Breast epithelium (tissue), 4 donors: Measurements from ENCODE around the gene GPATCH1. TPM values are rescaled to one million over a fixed set of nuclear protein-coding genes. Genes with fewer than 3 reads are reported as not detected.

Experiments
- DNase-seq, 2 donors: peaks; one replicate each; pipeline ENCODE4 v3.0.0-alpha.2; 2019; ENCODE audit warnings: low spot score in 2 of 2
- H3K27ac ChIP-seq, 2 donors: fragments of 200-600 bp; sonication (generic) in 1 of 2; one replicate each; pipeline ENCODE4 v1.5.1; 2016 to 2019; ENCODE audit warnings: mild to moderate bottlenecking in 1 of 2
- H3K27me3 ChIP-seq, 2 donors: fragments of 200-600 bp; sonication (generic) in 1 of 2; one replicate each; pipeline versions ENCODE4 v1.5.1 to v1.6.0; 2017 to 2019; ENCODE audit warnings: control low read depth in 1 of 2, mild to moderate bottlenecking in 1 of 2
- H3K36me3 ChIP-seq: fragments of 200-600 bp; one replicate; pipeline ENCODE4 v1.5.1; 2019
- H3K4me1 ChIP-seq, 2 donors: fragments of 200-600 bp; sonication (generic); one replicate each; pipeline ENCODE4 v1.5.1; 2016 to 2019; ENCODE audit warnings: control low read depth in 1 of 2
- H3K4me3 ChIP-seq, 3 donors: fragments of 200-600 bp; sonication (generic); 1 replicate in 2 of 3; 2 replicates in 1 of 3; pipeline ENCODE4 v1.5.1; 2016 to 2019; ENCODE audit warnings: mild to moderate bottlenecking in 3 of 3, moderate library complexity in 2 of 3
- H3K9me3 ChIP-seq, 2 donors: fragments of 200-600 bp; sonication (generic) in 1 of 2; one replicate each; pipeline ENCODE4 v1.5.1; 2016 to 2019; ENCODE audit warnings: control low read depth in 1 of 2
- POLR2A ChIP-seq: fragments of 450-650 bp; IDR thresholded peaks from one replicate; pipeline ENCODE4 v1.6.1; 2016; ENCODE audit warnings: antibody characterized with exemption, mild to moderate bottlenecking, moderate library complexity
- POLR2AphosphoS5 ChIP-seq, 3 donors: sonication (generic); formaldehyde crosslinking; IDR thresholded peaks; one replicate each; pipeline ENCODE4 v1.6.1; 2017; ENCODE audit warnings: antibody characterized with exemption in 3 of 3
- intact Hi-C: fragments of 100-400 bp; cut with DNase I; formaldehyde crosslinking; loops from one replicate; pipeline ENCODE4 v1.15.1; 2023; ENCODE audit warnings: low total_unique reads
- total RNA-seq, 3 donors: library from RNA; depleted of rRNA; stranded (reverse); fragments of >200 nt; gene quantifications; one replicate each; pipeline ENCODE4 v1.1.0, GENCODE V29; 2016
- TF ChIP-seq, protein P1 (sequence below), 3 donors: fragments of 450-650 bp; IDR thresholded peaks; one replicate each; pipeline ENCODE4 v1.5.1; 2016 to 2017; ENCODE audit warnings: antibody characterized with exemption in 3 of 3, mild to moderate bottlenecking in 3 of 3, moderate library complexity in 3 of 3

The GPATCH1 gene
- total RNA-seq, 3 donors from 2014 or later = 9.4 to 14.2 (median 12.5) TPM

GRCh38 chr19:33129901-33130300 is 48.9 kb downstream of the GPATCH1 start:
- Histone ChIP-seq H3K9me3 (no peaks in the 10 kb centered on the region), H3K4me1 (no peaks in the 10 kb centered on the region), H3K36me3 (peaks cover 6% of the 10 kb centered on the region), H3K4me3 (no peak overlapping the region), H3K27ac (no peak overlapping the region), H3K27me3 (peaks cover 0 to 2% of the 10 kb centered on the region in 2 donors)
- intact Hi-C loops = no loop called here
- DNase-seq = no peak
- TF ChIP-seq POLR2AphosphoS5 (IDR thresholded peaks at IDR 0.05) (no peak), POLR2A (no peak)
- TF ChIP-seq, protein P1, sequence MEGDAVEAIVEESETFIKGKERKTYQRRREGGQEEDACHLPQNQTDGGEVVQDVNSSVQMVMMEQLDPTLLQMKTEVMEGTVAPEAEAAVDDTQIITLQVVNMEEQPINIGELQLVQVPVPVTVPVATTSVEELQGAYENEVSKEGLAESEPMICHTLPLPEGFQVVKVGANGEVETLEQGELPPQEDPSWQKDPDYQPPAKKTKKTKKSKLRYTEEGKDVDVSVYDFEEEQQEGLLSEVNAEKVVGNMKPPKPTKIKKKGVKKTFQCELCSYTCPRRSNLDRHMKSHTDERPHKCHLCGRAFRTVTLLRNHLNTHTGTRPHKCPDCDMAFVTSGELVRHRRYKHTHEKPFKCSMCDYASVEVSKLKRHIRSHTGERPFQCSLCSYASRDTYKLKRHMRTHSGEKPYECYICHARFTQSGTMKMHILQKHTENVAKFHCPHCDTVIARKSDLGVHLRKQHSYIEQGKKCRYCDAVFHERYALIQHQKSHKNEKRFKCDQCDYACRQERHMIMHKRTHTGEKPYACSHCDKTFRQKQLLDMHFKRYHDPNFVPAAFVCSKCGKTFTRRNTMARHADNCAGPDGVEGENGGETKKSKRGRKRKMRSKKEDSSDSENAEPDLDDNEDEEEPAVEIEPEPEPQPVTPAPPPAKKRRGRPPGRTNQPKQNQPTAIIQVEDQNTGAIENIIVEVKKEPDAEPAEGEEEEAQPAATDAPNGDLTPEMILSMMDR (IDR thresholded peaks at IDR 0.05) = no peak

DNA sequence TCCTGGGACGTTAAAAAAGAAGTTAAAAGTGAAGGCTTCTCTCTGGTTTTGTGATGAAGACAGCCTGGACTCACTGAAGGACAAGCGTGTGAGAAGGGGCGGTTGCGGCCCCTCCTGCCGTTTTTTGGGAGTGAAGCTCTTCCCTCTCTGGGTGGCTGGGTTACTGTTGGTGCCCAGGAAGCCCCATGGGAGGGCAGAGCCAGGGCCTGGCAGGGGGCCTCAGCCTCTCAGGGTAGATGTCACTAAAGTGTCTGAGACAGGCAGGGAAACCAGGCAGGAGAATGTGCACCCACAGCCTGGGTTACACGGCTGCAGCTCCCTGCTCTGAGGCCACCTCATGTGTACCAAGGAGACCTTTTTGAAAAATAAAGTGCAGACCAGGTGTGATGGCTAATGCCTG is 49.5 kb downstream of the GPATCH1 start:
- intact Hi-C loops = no loop called here
- peaks cover 4% of the 10 kb centered on the region for H3K36me3 ChIP-seq
- no peaks in the 10 kb centered on the region for H3K9me3 ChIP-seq
- H3K27ac ChIP-seq = no peak overlapping the region
- no peak overlapping the region for H3K4me3 ChIP-seq
- H3K4me1 ChIP-seq = no peaks in the 10 kb centered on the region
- no peak for TF ChIP-seq POLR2AphosphoS5 (IDR thresholded peaks at IDR 0.05)
- TF ChIP-seq, protein P1 (IDR thresholded peaks at IDR 0.05) = no peak
- TF ChIP-seq POLR2A = no peak
- no peak for DNase-seq
- peaks cover 0 to 7% of the 10 kb centered on the region in 2 donors for H3K27me3 ChIP-seq

DNA sequence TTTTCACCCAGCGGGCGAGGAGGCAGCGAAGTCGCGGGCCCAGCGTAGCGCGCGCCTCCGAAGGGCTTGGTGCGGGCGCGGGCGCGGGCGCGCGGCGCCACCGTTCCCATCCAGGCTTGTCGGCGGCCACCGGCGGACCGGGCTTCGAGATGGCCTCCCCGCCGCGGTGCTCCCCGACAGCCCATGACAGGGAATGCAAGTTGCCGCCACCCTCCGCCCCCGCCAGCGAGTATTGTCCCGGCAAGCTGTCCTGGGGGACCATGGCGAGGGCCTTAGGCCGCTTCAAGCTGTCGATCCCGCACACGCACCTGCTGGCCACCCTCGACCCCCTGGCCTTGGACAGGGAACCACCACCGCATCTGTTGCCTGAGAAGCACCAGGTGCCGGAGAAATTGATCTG is 51.0 kb downstream of the GPATCH1 start, which contains the start of gene WDR88:
Gene WDR88, plus strand, starts transcription at position 94 of the 400 bp plus-strand sequence. Its CDS starts 56 bp downstream, at position 150.
- no peak within 1 kb of the TSS for H3K4me3 ChIP-seq
- peaks cover 4% of the 10 kb centered on the region for H3K36me3 ChIP-seq
- intact Hi-C loops = no loop called here
- H3K27me3 ChIP-seq = peaks cover 0 to 8% of the 10 kb centered on the region in 2 donors
- H3K27ac ChIP-seq = no peak within 1 kb of the TSS
- H3K4me1 ChIP-seq = no peaks in the 10 kb centered on the region
- TF ChIP-seq, protein P1 (IDR thresholded peaks at IDR 0.05) = no peak
- no peak for TF ChIP-seq POLR2AphosphoS5 (IDR thresholded peaks at IDR 0.05)
- no peak for TF ChIP-seq POLR2A
- DNase-seq = no peak
- no peaks in the 10 kb centered on the region for H3K9me3 ChIP-seq

GRCh38 chr19:33132425-33132824 is 51.4 kb downstream of the GPATCH1 start:
- peaks cover 4% of the 10 kb centered on the region for H3K36me3 ChIP-seq
- H3K4me1 ChIP-seq = no peaks in the 10 kb centered on the region
- no peak for TF ChIP-seq POLR2A
- no peak for TF ChIP-seq POLR2AphosphoS5 (IDR thresholded peaks at IDR 0.05)
- TF ChIP-seq, protein P1 (IDR thresholded peaks at IDR 0.05) = no peak
- no peak overlapping the region for H3K27ac ChIP-seq
- no peaks in the 10 kb centered on the region for H3K9me3 ChIP-seq
- no peak for DNase-seq
- peaks cover 0 to 8% of the 10 kb centered on the region in 2 donors for H3K27me3 ChIP-seq
- intact Hi-C loops = no loop called here
- H3K4me3 ChIP-seq = no peak overlapping the region

DNA sequence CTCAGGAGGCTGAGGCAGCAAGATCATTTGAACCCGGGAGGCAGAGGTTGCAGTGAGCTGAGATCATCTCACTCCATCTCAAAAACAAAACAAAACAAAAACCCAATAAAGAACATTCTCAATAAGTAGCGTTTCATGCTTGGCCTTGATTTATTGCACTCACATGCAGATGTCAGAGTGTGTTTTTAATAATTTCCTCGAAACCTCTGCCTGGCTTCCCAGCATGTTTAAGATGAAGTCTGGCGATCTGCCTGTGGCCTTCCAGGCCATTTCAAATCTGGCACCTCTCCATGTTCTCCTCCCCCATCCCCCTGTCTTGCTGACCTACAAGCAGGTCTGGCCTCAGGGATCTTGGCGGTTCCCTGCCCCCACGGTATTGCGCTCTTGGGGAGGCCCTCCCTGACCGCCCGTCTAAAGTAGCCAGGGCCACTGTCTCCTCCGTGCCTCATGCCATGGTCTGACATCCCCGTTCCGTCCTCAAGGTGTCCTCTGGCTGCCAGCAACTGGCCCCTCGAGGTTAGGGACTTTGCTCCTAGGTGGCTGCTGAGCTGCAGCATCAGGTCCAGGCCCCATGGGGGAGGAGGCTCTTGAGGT is 52.6 kb downstream of the GPATCH1 start:
- no peak for TF ChIP-seq POLR2AphosphoS5 (IDR thresholded peaks at IDR 0.05)
- no peak for TF ChIP-seq POLR2A
- Histone ChIP-seq H3K9me3 (no peaks in the 10 kb centered on the region), H3K27ac (no peak overlapping the region), H3K36me3 (peaks cover 3% of the 10 kb centered on the region), H3K4me1 (no peaks in the 10 kb centered on the region), H3K27me3 (peaks cover 0 to 8% of the 10 kb centered on the region in 2 donors), H3K4me3 (no peak overlapping the region)
- DNase-seq = peak in 1 of 2 donors; percentile 55
- intact Hi-C loops = no loop called here
